GM18873 (cell line): ENCODE data around the gene DNAAF9.

Experiments
- ATAC-seq: cut with Tn5 transposase; IDR thresholded peaks from one replicate; pipeline ENCODE4 v1.9.1; 2021; ENCODE audit warnings: mild to moderate bottlenecking, moderate library complexity, moderate number of reproducible peaks; ENCODE audit not compliant: unreplicated experiment, low FRiP score

The DNAAF9 gene

GRCh38 chr20:3378138-3378537 is 29.3 kb downstream of the DNAAF9 start:
- no peak for ATAC-seq

- no peak for ATAC-seq
Measured at GRCh38 chr20:3377644-3378043, 29.8 kb downstream of the DNAAF9 start.

GRCh38 chr20:3374296-3374695 is 33.2 kb downstream of the DNAAF9 start:
- ATAC-seq = no peak

- ATAC-seq = no peak
Measured at GRCh38 chr20:3371754-3372153, 35.7 kb downstream of the DNAAF9 start.

GRCh38 chr20:3367089-3367488 is 40.4 kb downstream of the DNAAF9 start:
- no peak for ATAC-seq

GRCh38 chr20:3364323-3365013 is 43.0 kb downstream of the DNAAF9 start:
- no peak for ATAC-seq

- ATAC-seq = no peak
Measured at GRCh38 chr20:3360752-3361151, 46.7 kb downstream of the DNAAF9 start.

GRCh38 chr20:3358676-3359340 is 48.7 kb downstream of the DNAAF9 start:
- no peak for ATAC-seq
